H1 (cell line): ENCODE data around the gene IFNL4. TPM values are rescaled to one million over a fixed set of nuclear protein-coding genes. Genes with fewer than 3 reads are reported as not detected.

Experiments used
- ASH2L ChIP-seq: fragments of 200-600, 300-600 bp; sonication (generic); IDR thresholded peaks from one replicate; pipeline ENCODE4 v1.7.1; 2017; ENCODE audit warnings: low read length
- ATF2 ChIP-seq: IDR thresholded peaks from 2 replicates; pipeline ENCODE4 v1.6.1; 2012; ENCODE audit warnings: low read length, inconsistent platforms
- ATF3 ChIP-seq: IDR thresholded peaks from 2 replicates; pipeline ENCODE4 v1.6.1; 2011; ENCODE audit warnings: low read depth, mild to moderate bottlenecking, low read length; ENCODE audit not compliant: insufficient read depth
- BACH1 ChIP-seq: IDR thresholded peaks from 2 replicates; pipeline ENCODE4 v1.6.1; 2012; ENCODE audit warnings: low read length, improper control_type of control experiment
- BCL11A ChIP-seq, 2 experiments: IDR thresholded peaks; one replicate each; pipeline ENCODE4 v1.6.1; 2011; ENCODE audit warnings: low read depth in 2 of 2, low read length in 2 of 2, mild to moderate bottlenecking in 2 of 2
- BRCA1 ChIP-seq: IDR thresholded peaks from 2 replicates; pipeline ENCODE4 v1.6.1; 2012; ENCODE audit warnings: low read depth, low read length, improper control_type of control experiment
- CHD1 ChIP-seq: IDR thresholded peaks from 2 replicates; pipeline ENCODE4 v1.6.1; 2012; ENCODE audit warnings: low read depth, low read length, improper control_type of control experiment
- CREB1 ChIP-seq: IDR thresholded peaks from 2 replicates; pipeline ENCODE4 v1.6.1; 2012; ENCODE audit warnings: inconsistent platforms
- EGR1 ChIP-seq: IDR thresholded peaks from 2 replicates; pipeline ENCODE4 v1.6.1; 2011; ENCODE audit warnings: low read depth, low read length, borderline replicate concordance
- GABPA ChIP-seq: IDR thresholded peaks from 2 replicates; pipeline ENCODE4 v1.6.1; 2011; ENCODE audit warnings: mild to moderate bottlenecking, low read length, moderate library complexity, borderline replicate concordance; ENCODE audit not compliant: insufficient read depth
- JUND ChIP-seq: IDR thresholded peaks from 2 replicates; pipeline ENCODE4 v1.6.1; 2011; ENCODE audit warnings: mild to moderate bottlenecking, improper control_type of control experiment, low read length
- NANOG ChIP-seq: IDR thresholded peaks from 2 replicates; pipeline ENCODE4 v1.6.1; 2011; ENCODE audit warnings: low read length, low read depth, mild to moderate bottlenecking, inconsistent platforms; ENCODE audit not compliant: insufficient read depth, poor library complexity, severe bottlenecking
- NRF1 ChIP-seq: IDR thresholded peaks from 2 replicates; pipeline ENCODE4 v1.6.1; 2011; ENCODE audit warnings: mild to moderate bottlenecking, low read depth, low read length, improper control_type of control experiment
- PHF8 ChIP-seq: fragments of 200-600 bp; sonication (generic); conservative IDR thresholded peaks from 2 replicates; pipeline ENCODE4 v1.7.1; 2012; ENCODE audit warnings: low read depth, mild to moderate bottlenecking, inconsistent platforms, low read length, moderate library complexity
- POLR2A ChIP-seq, 2 experiments: IDR thresholded peaks; 1 replicate in 1 of 2; 2 replicates in 1 of 2; pipeline ENCODE4 v1.6.1; 2011; ENCODE audit warnings: low read depth in 2 of 2, low read length in 2 of 2, mild to moderate bottlenecking in 2 of 2; ENCODE audit errors: control extremely low read depth in 1 of 2
- POU5F1 ChIP-seq: IDR thresholded peaks from 2 replicates; pipeline ENCODE4 v1.6.1; 2011; ENCODE audit warnings: low read depth, mild to moderate bottlenecking, low read length, moderate library complexity
- RBBP5 ChIP-seq: IDR thresholded peaks from 2 replicates; pipeline ENCODE4 v1.7.1; 2012; ENCODE audit warnings: low read depth, mild to moderate bottlenecking, inconsistent platforms, low read length, moderate library complexity, borderline replicate concordance
- RXRA ChIP-seq: IDR thresholded peaks from 2 replicates; pipeline ENCODE4 v1.6.1; 2011; ENCODE audit warnings: low read depth, mild to moderate bottlenecking, low read length, moderate library complexity; ENCODE audit not compliant: insufficient read depth
- SIN3A ChIP-seq, 2 experiments: IDR thresholded peaks in 1 of 2; conservative IDR thresholded peaks in 1 of 2; 2 replicates each; pipeline ENCODE4 v1.6.1; 2011 to 2012; ENCODE audit warnings: low read length in 2 of 2, improper control_type of control experiment in 1 of 2, low read depth in 1 of 2, mild to moderate bottlenecking in 1 of 2
- SUZ12 ChIP-seq: fragments of 200-600 bp; sonication (generic); IDR thresholded peaks from 2 replicates; pipeline ENCODE4 v1.6.1; 2012; ENCODE audit warnings: mild to moderate bottlenecking, inconsistent platforms, low read length, moderate library complexity, mixed read lengths
- TAF7 ChIP-seq: optimal IDR thresholded peaks from 2 replicates; pipeline ENCODE3; 2011; ENCODE audit warnings: low read depth, mild to moderate bottlenecking, inconsistent platforms, low read length, moderate library complexity, borderline replicate concordance
- TBP ChIP-seq: IDR thresholded peaks from 2 replicates; pipeline ENCODE4 v1.6.1; 2011; ENCODE audit warnings: low read depth, low read length, improper control_type of control experiment
- polyA plus RNA-seq, 7 experiments: library from polyadenylated mRNA; depleted of rRNA in 3 of 7; stranded (reverse) in 5 of 7; unstranded in 2 of 7; fragments of >200 nt in 5 of 7; fragments of 200-250 nt in 2 of 7; gene quantifications; 1 replicate in 5 of 7; 2 replicates in 1 of 7; 4 replicates in 1 of 7; pipeline versions ENCODE4 v1.2.1 to v1.2.3, GENCODE V29; 2011 to 2013; ENCODE audit warnings: missing spikeins in 2 of 7, mixed read lengths in 2 of 7
- total RNA-seq: library from RNA; stranded (reverse); fragmentation: NEBNext Ultra II Directional; extraction: Animal tissue kit (Norgen Biotek cat#: 25700); gene quantifications from 2 replicates; pipeline ENCODE4 v1.2.1, GENCODE V29; 2021

IFNL4 gene
- total and polyA plus RNA-seq, 2 of the 8 experiments (the other 6 are each of a cell fraction or from before 2014, with no cell fraction given), result not detected

GRCh38 chr19:39264306-39265290, 15.9 kb upstream of the IFNL4 start (continued):
- TF ChIP-seq SUZ12, result peak; percentile 97
- TF ChIP-seq BCL11A (IDR thresholded peaks at IDR 0.05; ENCODE audit: low read depth in 2 of 2, low read length in 2 of 2), result no peak
- no peak for TF ChIP-seq ATF2
- peak; percentile 16; the same call in 1 of the 2 replicates for TF ChIP-seq GABPA
- TF ChIP-seq TBP, result no peak
- TF ChIP-seq POLR2A (IDR thresholded peaks at IDR 0.05; ENCODE audit: control extremely low read depth in 1 of 2, low read depth in 2 of 2, low read length in 2 of 2), result no peak
- no peak for TF ChIP-seq EGR1
- TF ChIP-seq BACH1, result no peak
- no peak for TF ChIP-seq RXRA
- TF ChIP-seq ATF3, result no peak
- TF ChIP-seq ASH2L, result no peak
- TF ChIP-seq CHD1, result no peak
- TF ChIP-seq RBBP5, result 0 out of 2 replicates have a peak, but pooled peaks have one; percentile 45
- TF ChIP-seq PHF8, result no peak
- no peak for TF ChIP-seq NRF1
- no peak for TF ChIP-seq JUND
- TF ChIP-seq SIN3A (conservative IDR thresholded peaks at IDR 0.05 in 1 of 2, IDR thresholded peaks at IDR 0.05 in 1 of 2; ENCODE audit: low read depth in 1 of 2, low read length in 2 of 2), result no peak
- TF ChIP-seq TAF7, result no peak
- no peak for TF ChIP-seq NANOG
- TF ChIP-seq POU5F1, result no peak
- no peak for TF ChIP-seq CREB1
- no peak for TF ChIP-seq BRCA1
